HG02571 (cell line): ENCODE results near the gene NOA1.
"Not testable (repeated sequence)": the region's sequence is repeated elsewhere in the genome, so short reads cannot be mapped to it uniquely, and the experiment has no call there.

ENCODE experiments used
- ATAC-seq: cut with Tn5 transposase; IDR thresholded peaks from one replicate; pipeline ENCODE4 v1.9.1; 2021; ENCODE audit warnings: mild to moderate bottlenecking, moderate library complexity; ENCODE audit not compliant: unreplicated experiment

The NOA1 gene

GRCh38 chr4:56959100-56959499 is 18.3 kb downstream of the NOA1 start:
- ATAC-seq, result no peak

- ATAC-seq, result no peak
These were observed 19.3 kb downstream of the NOA1 start for GRCh38 chr4:56958111-56958517.

GRCh38 chr4:56953680-56954520 is 23.5 kb downstream of the NOA1 start:
- no peak for ATAC-seq

GRCh38 chr4:56941403-56941802 is 36.0 kb downstream of the NOA1 start:
- no peak for ATAC-seq

- ATAC-seq, result no peak
These were observed 36.4 kb downstream of the NOA1 start for GRCh38 chr4:56940971-56941370.

- no peak for ATAC-seq
These were observed 37.0 kb downstream of the NOA1 start for GRCh38 chr4:56940403-56940802.

- ATAC-seq, result not testable (repeated sequence)
These were observed 37.6 kb downstream of the NOA1 start for GRCh38 chr4:56939826-56940225.

- ATAC-seq, result no peak
These were observed 40.1 kb downstream of the NOA1 start for GRCh38 chr4:56937262-56937661.

- ATAC-seq, result no peak
These were observed 45.5 kb downstream of the NOA1 start for GRCh38 chr4:56931924-56932323.

- no peak for ATAC-seq
These were observed 46.8 kb downstream of the NOA1 start for GRCh38 chr4:56930638-56931037.

GRCh38 chr4:56927196-56927595 is 50.2 kb downstream of the NOA1 start:
- ATAC-seq, result no peak

- not testable (repeated sequence) for ATAC-seq
These were observed 62.4 kb downstream of the NOA1 start for GRCh38 chr4:56914977-56915376.

- ATAC-seq, result no peak
These were observed 63.1 kb downstream of the NOA1 start for GRCh38 chr4:56914336-56914735.
